Stimulated activated CD8-positive, alpha-beta memory T cell treated with anti-CD3 and anti-CD28 coated beads, Interleukin-12 subunit alpha, Interleukin-12 subunit beta, amount 100 ng/mL, for 24 hours (primary cell): Measurements from ENCODE around the gene MARCHF7.
"Not testable (repeated sequence)": the region's sequence is repeated elsewhere in the genome, so short reads cannot be mapped to it uniquely, and the experiment has no call there.

Experiments used
- DNase-seq: peaks from one replicate; pipeline ENCODE4 v3.0.0-alpha.2; 2020; ENCODE audit errors: extremely low read depth

MARCHF7 gene

GRCh38 chr2:159716857-159717256, 4.6 kb downstream of the MARCHF7 start:
- no peak for DNase-seq

DNA sequence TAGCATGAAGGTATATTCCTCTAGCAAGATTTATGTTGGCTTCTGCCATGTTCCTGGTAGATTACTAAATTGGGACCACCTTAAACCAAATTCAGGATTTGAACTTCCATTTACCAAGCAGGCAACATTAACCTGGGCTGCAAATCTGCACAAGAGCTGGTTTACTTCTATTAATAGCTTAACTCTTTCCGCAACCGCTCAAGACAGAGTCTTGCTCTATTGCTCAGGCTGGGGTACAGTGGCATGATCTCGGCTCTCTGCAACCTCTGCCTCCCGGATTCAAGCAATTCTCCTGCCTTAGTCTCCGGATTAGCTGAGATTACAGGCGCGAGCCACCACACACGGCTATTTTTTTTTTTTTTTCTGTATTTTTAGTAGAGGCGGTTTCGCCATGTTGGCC, 8.4 kb downstream of the MARCHF7 start:
- no peak for DNase-seq

DNA sequence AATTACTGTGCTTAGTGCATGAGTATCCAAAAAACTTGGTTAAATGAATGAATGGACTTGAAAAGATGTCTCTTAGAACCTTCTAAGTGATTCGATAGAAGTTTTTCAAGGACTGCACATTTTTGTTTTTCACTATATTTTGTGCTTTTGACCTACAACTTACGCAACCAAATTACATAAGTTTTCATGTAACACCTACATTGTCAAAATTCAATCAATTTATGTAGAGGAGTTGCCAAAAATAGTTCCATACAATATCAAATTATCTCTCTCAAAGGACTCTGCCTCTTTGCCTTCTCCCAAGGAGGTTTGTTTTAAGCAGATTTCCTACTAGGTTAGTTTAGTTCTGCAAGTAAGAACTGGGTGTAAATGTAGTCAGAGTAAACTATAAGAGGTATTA, 10.3 kb downstream of the MARCHF7 start:
- no peak for DNase-seq

- DNase-seq: not testable (repeated sequence)
Measured at GRCh38 chr2:159724795-159725572, 12.7 kb downstream of the MARCHF7 start.

- DNase-seq: no peak
Measured at GRCh38 chr2:159725713-159726112, 13.4 kb downstream of the MARCHF7 start.

DNA sequence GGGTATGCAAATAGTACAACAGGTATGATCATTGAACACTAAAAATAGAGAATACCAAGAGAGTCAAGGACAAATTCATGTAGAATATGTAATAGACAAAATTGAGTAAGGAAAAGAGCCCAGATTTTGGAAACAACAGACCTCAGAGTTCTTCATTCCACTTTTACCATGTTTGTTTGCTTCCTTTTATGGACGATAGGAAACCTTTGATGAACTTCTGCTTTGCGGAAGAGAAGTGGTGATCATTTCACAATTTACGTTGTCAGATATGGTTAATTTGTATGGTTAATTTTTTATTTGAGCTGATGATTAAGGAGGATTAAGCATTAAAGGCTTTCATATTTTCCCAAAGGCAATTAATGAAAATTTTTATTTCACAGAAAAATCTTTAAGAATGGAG, 16.3 kb downstream of the MARCHF7 start:
- DNase-seq: no peak

- DNase-seq: no peak
Measured at GRCh38 chr2:159735648-159736047, 23.3 kb downstream of the MARCHF7 start.

- DNase-seq: no peak
Measured at GRCh38 chr2:159736048-159736447, 23.7 kb downstream of the MARCHF7 start.

DNA sequence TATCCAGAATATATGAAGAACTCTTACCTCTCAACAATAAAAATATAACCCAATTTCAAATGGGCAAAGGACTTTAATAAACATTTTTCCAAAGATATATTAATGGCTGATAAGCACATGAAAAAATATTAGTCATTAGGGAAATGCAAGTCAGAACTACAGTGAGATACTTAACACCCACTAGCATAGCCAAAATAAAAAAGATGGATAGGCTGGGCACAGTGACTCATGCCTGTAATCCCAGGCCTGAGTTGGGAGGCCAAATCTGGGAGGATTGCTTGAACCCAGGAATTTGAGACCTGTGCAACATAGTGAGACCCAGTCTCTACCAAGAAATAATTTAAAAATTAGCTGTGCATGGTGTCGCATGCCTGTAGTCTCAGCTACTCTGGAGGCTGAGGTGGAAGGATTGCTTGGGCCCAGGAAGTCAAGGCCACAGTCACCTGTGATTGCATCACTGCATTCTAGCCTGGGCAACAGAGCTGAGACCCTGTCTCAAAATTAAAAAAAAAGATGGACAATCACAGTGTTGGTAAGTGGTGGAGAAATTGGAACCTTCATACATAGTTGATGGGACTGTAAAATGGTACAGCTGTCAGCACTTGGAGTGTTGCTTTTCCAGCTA, 25.1 kb downstream of the MARCHF7 start:
- no peak for DNase-seq

GRCh38 chr2:159737917-159738296, 25.6 kb downstream of the MARCHF7 start:
- DNase-seq: no peak

DNA sequence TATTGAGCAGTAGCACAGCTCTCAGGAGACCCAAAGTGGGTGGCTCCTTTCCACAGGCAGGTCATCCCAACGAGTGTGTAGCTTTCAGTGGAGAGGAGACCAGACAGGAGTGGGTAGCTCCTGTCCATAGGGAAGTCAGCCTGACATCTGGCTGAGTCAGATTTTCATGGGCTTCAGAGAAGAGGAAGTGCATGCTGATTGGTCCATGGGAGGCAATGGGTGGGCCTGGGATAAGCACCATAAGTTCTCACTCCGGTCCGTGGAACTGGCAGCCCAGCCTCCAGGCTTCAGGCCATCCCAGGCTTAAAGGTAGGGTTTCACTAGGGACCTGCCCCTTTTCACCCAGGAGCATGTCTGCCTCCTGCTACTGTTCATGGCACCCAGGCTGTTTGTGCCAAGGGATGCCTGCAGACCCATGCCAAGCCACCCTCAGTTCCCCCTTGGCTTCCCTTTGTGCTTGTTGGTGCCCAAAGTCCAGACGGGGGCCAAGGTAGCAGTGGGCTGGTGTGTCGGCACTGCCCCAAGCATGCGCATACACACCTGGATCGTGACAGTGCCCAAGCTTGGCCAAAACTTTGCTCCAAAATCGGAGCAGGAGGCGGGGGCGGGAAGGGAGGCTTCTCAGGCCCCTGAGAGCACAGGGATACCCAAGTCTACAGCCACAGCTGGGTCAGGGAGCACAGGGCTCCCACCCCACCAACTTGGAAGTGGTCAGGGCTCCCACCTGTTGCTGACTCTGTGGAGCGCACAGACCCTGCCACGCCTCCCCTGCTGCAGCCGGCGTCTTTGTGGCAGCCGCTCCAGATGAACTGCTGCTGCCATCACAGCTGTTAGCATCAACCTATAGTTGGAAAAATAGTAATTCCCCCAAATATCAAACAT, 26.4 kb downstream of the MARCHF7 start:
- no peak for DNase-seq

DNA sequence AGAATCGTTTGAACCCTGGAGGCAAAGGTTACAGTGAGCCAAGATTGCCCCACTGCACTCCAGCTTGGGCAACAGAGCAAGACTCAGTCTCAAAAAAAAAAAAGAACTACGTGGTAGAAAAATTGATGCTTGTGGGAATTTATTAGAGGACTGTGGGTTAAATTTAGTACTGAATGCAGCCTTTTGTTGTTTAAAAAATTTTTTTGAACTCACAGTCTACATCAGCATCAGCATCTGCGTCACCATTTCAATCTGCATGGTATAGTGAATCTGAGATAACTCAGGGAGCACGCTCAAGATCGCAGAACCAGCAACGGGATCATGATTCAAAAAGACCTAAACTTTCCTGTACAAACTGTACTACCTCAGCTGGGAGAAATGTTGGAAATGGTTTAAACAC, 30.5 kb downstream of the MARCHF7 start:
- DNase-seq: no peak

DNA sequence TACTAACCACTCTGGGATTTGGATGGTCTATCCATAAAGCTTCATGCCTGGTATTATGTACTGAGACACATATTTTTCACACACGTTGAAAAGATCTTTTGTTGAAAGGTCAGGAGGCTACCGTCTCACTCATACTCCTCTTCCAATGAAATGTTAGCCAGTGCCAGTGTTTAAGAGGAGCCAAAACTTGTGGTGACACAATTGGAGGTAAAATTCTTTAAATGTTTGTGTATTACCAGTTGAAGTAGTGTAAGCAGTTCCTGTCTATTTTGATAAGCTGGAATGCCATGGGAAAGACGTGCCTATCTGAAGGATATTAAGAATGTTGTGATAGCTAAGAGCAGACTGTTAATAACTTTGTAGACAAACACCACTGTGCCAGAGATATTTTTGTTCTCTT, 32.1 kb downstream of the MARCHF7 start:
- DNase-seq: no peak

- not testable (repeated sequence) for DNase-seq
Measured at GRCh38 chr2:159745237-159745636, 32.9 kb downstream of the MARCHF7 start.

GRCh38 chr2:159748089-159748488, 35.8 kb downstream of the MARCHF7 start:
- DNase-seq: no peak

DNA sequence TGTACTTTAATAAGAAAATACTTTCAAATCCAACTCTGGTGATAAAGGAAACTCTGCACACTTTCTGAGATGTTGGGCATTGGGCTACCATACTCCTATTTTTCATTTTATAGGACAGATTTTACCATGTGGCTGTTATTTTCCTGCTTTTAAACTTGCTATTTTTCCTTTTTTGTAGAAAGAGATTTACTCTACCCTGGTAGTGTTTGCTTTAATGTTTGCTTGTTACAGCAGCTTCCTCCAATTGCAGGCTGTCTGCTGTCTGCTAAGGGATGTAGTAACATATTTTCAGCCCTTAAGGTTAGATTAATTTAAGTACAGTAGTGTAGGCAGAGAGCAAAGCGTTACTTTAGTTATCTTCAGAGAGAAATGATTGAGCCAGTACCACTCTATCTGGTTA, 38.6 kb downstream of the MARCHF7 start:
- no peak for DNase-seq

DNA sequence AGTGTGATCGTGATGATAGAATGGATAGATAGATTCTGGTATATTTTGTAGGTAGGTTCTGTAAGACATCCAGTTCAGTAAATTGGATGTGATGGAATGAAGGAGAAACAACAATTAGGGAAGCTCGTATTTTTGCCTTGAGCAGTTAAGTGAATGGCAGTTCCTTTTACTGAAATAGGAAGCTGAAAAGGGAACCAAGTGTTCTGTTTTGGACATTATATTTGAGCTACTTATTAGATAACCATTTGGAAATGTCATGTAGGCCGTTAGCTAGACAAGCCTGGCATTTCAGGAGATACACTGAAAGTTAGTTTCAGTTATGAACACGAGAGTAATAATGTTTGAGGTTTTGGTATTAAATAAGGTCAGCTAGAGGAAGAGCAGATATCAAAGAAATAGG, 41.5 kb downstream of the MARCHF7 start:
- DNase-seq: no peak

GRCh38 chr2:159755014-159755413, 42.7 kb downstream of the MARCHF7 start:
- no peak for DNase-seq

DNA sequence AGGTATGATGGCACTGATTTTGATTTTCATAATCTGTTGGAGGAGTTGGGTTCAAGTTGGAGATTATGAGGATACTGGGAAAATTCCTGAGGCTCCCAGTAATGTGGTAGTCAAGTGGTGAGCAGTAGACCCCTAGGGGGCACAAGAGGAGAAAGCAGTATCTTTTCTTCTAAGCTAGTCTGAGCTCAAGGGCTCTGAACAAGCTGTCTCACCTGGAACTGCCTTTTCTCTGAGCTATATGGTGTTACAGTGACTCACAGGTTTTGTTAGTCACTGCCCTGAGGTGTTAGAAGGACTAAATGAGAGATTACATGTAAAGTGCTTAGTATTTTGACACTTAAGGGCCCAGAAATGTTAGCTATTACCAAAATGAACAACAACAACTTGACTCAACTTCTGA, 43.5 kb downstream of the MARCHF7 start:
- DNase-seq: no peak

DNA sequence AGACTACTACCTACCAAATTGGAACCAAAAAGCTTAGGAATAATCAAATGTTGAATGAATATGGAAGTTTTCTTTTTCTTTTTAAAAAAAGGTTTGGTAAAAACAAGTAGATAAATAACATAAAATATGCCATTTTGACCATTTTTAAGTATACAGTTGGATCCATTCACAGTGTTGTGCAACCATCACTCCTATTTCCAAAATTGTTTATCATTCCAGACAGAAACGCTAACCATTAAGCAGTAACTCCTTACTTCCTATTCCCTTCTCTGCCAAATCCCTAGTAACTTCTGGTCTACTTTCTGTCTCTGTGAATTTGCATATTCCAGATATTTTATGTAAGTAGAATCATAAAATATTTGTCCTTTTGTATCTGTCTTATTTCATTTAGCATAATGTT, 45.9 kb downstream of the MARCHF7 start:
- no peak for DNase-seq

DNA sequence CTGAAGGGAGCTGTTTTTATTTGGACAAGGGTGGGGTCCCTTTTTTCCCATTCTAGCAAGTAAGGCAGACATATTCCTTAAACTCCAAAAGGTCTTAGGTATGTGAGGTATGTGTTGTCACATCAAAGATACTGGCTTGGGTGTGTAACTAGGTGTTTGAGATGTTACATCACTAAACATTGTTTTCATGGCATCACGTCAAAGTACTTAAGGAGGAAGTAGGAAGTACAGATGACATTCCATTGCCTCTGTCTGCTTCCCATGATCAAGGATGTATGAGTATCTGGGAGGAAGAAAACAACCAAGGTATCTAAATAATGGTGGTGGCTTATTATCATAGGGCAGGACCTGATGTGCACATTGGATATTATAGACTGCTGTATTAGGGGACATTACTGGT, 46.4 kb downstream of the MARCHF7 start:
- no peak for DNase-seq

DNA sequence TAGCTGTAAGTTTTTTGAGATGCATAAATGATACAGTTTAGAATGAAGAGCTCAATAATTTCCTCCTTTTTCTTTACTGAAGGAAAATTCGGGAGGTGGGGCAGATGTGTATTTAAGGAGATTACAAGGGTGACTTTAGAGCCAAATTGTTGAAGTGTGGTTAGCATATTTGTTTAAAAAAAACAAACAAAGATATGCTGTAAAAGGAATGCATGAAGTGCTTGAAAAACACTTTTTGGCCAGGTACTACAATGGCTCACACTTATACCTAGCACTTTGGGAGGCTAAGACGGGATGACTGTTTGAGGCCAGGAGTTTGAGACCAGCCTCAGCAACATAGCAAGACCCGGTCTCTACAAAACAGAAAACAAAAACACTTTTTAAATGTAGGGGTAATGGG, 47.3 kb downstream of the MARCHF7 start:
- DNase-seq: no peak

GRCh38 chr2:159760326-159760725, 48.0 kb downstream of the MARCHF7 start:
- DNase-seq: no peak
